Mesenchymal stem cell (in vitro differentiated cells and primary cell): ENCODE results near the gene TM2D3.

ENCODE experiments used
- DNase-seq: peaks from one replicate; pipeline ENCODE4 v3.0.0-alpha.2; 2013
- H2AFZ ChIP-seq: one replicate; pipeline ENCODE4 v1.6.1; 2013; ENCODE audit warnings: low read depth, mild to moderate bottlenecking, control low read depth, inconsistent platforms, low read length, moderate library complexity
- H2AK5ac ChIP-seq: 2 replicates; pipeline ENCODE4 v1.6.1; 2013; ENCODE audit warnings: low read length, moderate library complexity, mild to moderate bottlenecking, inconsistent platforms; ENCODE audit not compliant: severe bottlenecking
- H2BK120ac ChIP-seq: one replicate; pipeline ENCODE4 v1.6.1; 2013; ENCODE audit warnings: low read depth, mild to moderate bottlenecking, inconsistent platforms, low read length, moderate library complexity
- H2BK12ac ChIP-seq, 2 experiments: one replicate each; pipeline ENCODE4 v1.6.1; 2013; ENCODE audit warnings: inconsistent platforms in 2 of 2, low read length in 2 of 2, mild to moderate bottlenecking in 2 of 2, moderate library complexity in 2 of 2, control low read depth in 1 of 2
- H2BK15ac ChIP-seq: one replicate; pipeline ENCODE4 v1.6.1; 2013; ENCODE audit warnings: mild to moderate bottlenecking, low read depth, inconsistent platforms; ENCODE audit not compliant: poor library complexity, severe bottlenecking
- H2BK5ac ChIP-seq: 2 replicates; pipeline ENCODE4 v1.6.1; 2013; ENCODE audit warnings: low read depth, mild to moderate bottlenecking, low read length, control low read depth, inconsistent platforms; ENCODE audit not compliant: poor library complexity, severe bottlenecking
- H3K14ac ChIP-seq, 2 experiments: one replicate each; pipeline ENCODE4 v1.6.1; 2013; ENCODE audit warnings: inconsistent platforms in 2 of 2, low read length in 2 of 2, control low read depth in 1 of 2, mild to moderate bottlenecking in 1 of 2, moderate library complexity in 1 of 2
- H3K18ac ChIP-seq, 2 experiments: one replicate each; pipeline ENCODE4 v1.6.1; 2013; ENCODE audit warnings: inconsistent platforms in 2 of 2, low read length in 2 of 2, control low read depth in 1 of 2, low read depth in 1 of 2, mild to moderate bottlenecking in 1 of 2
- H3K23ac ChIP-seq, 2 experiments: one replicate each; pipeline ENCODE4 v1.6.1; 2013; ENCODE audit warnings: inconsistent platforms in 2 of 2, low read length in 2 of 2, mild to moderate bottlenecking in 2 of 2, moderate library complexity in 2 of 2, control low read depth in 1 of 2
- H3K27ac ChIP-seq: 2 replicates; pipeline ENCODE4 v1.5.1; 2013; ENCODE audit warnings: mild to moderate bottlenecking, moderate library complexity, low read length, control low read depth, inconsistent platforms; ENCODE audit not compliant: poor library complexity, severe bottlenecking
- H3K27me3 ChIP-seq, 2 experiments: 2 replicates each; pipeline versions ENCODE4 v1.6.1 to v1.7.0; 2013; ENCODE audit warnings: low read length in 2 of 2, mild to moderate bottlenecking in 2 of 2, moderate library complexity in 2 of 2, control low read depth in 1 of 2, inconsistent platforms in 1 of 2; ENCODE audit not compliant: control insufficient read depth in 1 of 2, insufficient read depth in 1 of 2
- H3K36me3 ChIP-seq, 2 experiments: 2 replicates each; pipeline versions ENCODE4 v1.6.1 to v1.7.0; 2013; ENCODE audit warnings: low read length in 2 of 2, control low read depth in 1 of 2, inconsistent platforms in 1 of 2, low read depth in 1 of 2, mild to moderate bottlenecking in 1 of 2; ENCODE audit not compliant: insufficient read depth in 2 of 2, control insufficient read depth in 1 of 2
- H3K4ac ChIP-seq, 2 experiments: one replicate each; pipeline ENCODE4 v1.6.1; 2013; ENCODE audit warnings: inconsistent platforms in 2 of 2, low read length in 2 of 2, mild to moderate bottlenecking in 2 of 2, moderate library complexity in 2 of 2, control low read depth in 1 of 2, low read depth in 1 of 2
- H3K4me1 ChIP-seq: 2 replicates; pipeline ENCODE4 v1.6.1; 2013; ENCODE audit warnings: low read depth, low read length, control low read depth; ENCODE audit not compliant: control insufficient read depth, insufficient read depth
- H3K4me2 ChIP-seq: 2 replicates; pipeline ENCODE4 v1.6.1; 2013; ENCODE audit warnings: low read length, mild to moderate bottlenecking, inconsistent platforms; ENCODE audit not compliant: poor library complexity, severe bottlenecking
- H3K4me3 ChIP-seq, 2 experiments: 2 replicates each; pipeline versions ENCODE4 v1.5.1 to v1.7.0; 2013; ENCODE audit warnings: low read length in 2 of 2, mild to moderate bottlenecking in 2 of 2, control low read depth in 1 of 2, low read depth in 1 of 2; ENCODE audit not compliant: insufficient read depth in 1 of 2
- H3K79me1 ChIP-seq: replicated peaks from 2 replicates; pipeline ENCODE4 v1.6.1; 2013; ENCODE audit warnings: mild to moderate bottlenecking, control low read depth, low read length, inconsistent platforms; ENCODE audit not compliant: poor library complexity, severe bottlenecking
- H3K9ac ChIP-seq: 2 replicates; pipeline ENCODE4 v1.7.0; 2013; ENCODE audit warnings: mild to moderate bottlenecking, low read length, moderate library complexity
- H3K9me3 ChIP-seq: 2 replicates; pipeline ENCODE4 v1.7.0; 2013; ENCODE audit warnings: mild to moderate bottlenecking, low read length; ENCODE audit not compliant: control insufficient read depth
- H4K8ac ChIP-seq: one replicate; pipeline ENCODE4 v1.6.1; 2013; ENCODE audit warnings: inconsistent platforms, mild to moderate bottlenecking, low read length, moderate library complexity
- H4K91ac ChIP-seq: one replicate; pipeline ENCODE4 v1.6.1; 2013; ENCODE audit warnings: mild to moderate bottlenecking, low read length, inconsistent platforms
- WGBS: methylation state at CpG from one replicate; pipeline ENCODE4 v1.1.7; 2013; ENCODE audit warnings: mixed read lengths; 5-methylcytosine and 5-hydroxymethylcytosine counted together

TM2D3 gene

GRCh38 chr15:101641129-101641764 lies 10.9 kb downstream of the TM2D3 start:
- H3K23ac ChIP-seq, result no peak overlapping the region
- peak overlapping the region; percentile 65 for H3K9ac ChIP-seq
- H3K4me2 ChIP-seq, result no peak overlapping the region
- H2BK5ac ChIP-seq, result no peak overlapping the region
- DNase-seq, result peak; percentile 84
- no peaks in the 10 kb centered on the region for H3K9me3 ChIP-seq
- H2AFZ ChIP-seq, result no peak overlapping the region
- 67% methylated on average over 3 of the region's 8 CpGs for WGBS
- no peak overlapping the region for H2BK12ac ChIP-seq
- H3K14ac ChIP-seq, result no peak overlapping the region
- H2BK120ac ChIP-seq, result no peak overlapping the region
- no peak overlapping the region for H2AK5ac ChIP-seq
- H4K8ac ChIP-seq, result no peak overlapping the region
- no peak overlapping the region for H3K4me3 ChIP-seq
- no peak overlapping the region for H3K4ac ChIP-seq
- H2BK15ac ChIP-seq, result no peak overlapping the region
- H3K36me3 ChIP-seq, result peaks cover 17 to 80% of the 10 kb centered on the region in 2 experiments
- H3K27ac ChIP-seq, result no peak overlapping the region
- no peaks in the 10 kb centered on the region for H3K27me3 ChIP-seq
- no peak overlapping the region for H3K18ac ChIP-seq
- H3K4me1 ChIP-seq, result peaks cover 1% of the 10 kb centered on the region
- H4K91ac ChIP-seq, result no peak overlapping the region
- peaks cover 25% of the 10 kb centered on the region for H3K79me1 ChIP-seq

GRCh38 chr15:101639667-101640066 lies 12.5 kb downstream of the TM2D3 start:
- H3K9me3 ChIP-seq, result no peaks in the 10 kb centered on the region
- H3K36me3 ChIP-seq, result peaks cover 15 to 67% of the 10 kb centered on the region in 2 experiments
- H3K14ac ChIP-seq, result no peak overlapping the region
- H3K79me1 ChIP-seq, result peaks cover 21% of the 10 kb centered on the region
- no peak overlapping the region for H3K18ac ChIP-seq
- no peak overlapping the region for H2BK12ac ChIP-seq
- H2AFZ ChIP-seq, result no peak overlapping the region
- no peak overlapping the region for H3K4ac ChIP-seq
- peaks cover 1% of the 10 kb centered on the region for H3K4me1 ChIP-seq
- H2BK120ac ChIP-seq, result no peak overlapping the region
- H3K27me3 ChIP-seq, result no peaks in the 10 kb centered on the region
- no peak overlapping the region for H2AK5ac ChIP-seq
- WGBS, result 90% methylated on average over 4 of the region's 4 CpGs
- H2BK5ac ChIP-seq, result no peak overlapping the region
- DNase-seq, result no peak
- no peak overlapping the region for H3K9ac ChIP-seq
- no peak overlapping the region for H3K4me3 ChIP-seq
- H3K27ac ChIP-seq, result no peak overlapping the region
- no peak overlapping the region for H3K23ac ChIP-seq
- no peak overlapping the region for H4K8ac ChIP-seq
- no peak overlapping the region for H3K4me2 ChIP-seq
- H2BK15ac ChIP-seq, result no peak overlapping the region
- H4K91ac ChIP-seq, result no peak overlapping the region

GRCh38 chr15:101637919-101638318 lies 14.3 kb downstream of the TM2D3 start:
- no peak overlapping the region for H3K4me3 ChIP-seq
- H3K4me1 ChIP-seq, result peaks cover 1% of the 10 kb centered on the region
- H3K36me3 ChIP-seq, result peaks cover 7 to 52% of the 10 kb centered on the region in 2 experiments
- no peak overlapping the region for H2BK12ac ChIP-seq
- H3K4ac ChIP-seq, result no peak overlapping the region
- no peak overlapping the region for H4K8ac ChIP-seq
- no peak overlapping the region for H2BK15ac ChIP-seq
- H2BK5ac ChIP-seq, result no peak overlapping the region
- peaks cover 13% of the 10 kb centered on the region for H3K79me1 ChIP-seq
- no peak overlapping the region for H2AK5ac ChIP-seq
- H3K27me3 ChIP-seq, result no peaks in the 10 kb centered on the region
- no peak overlapping the region for H3K4me2 ChIP-seq
- no peak overlapping the region for H3K23ac ChIP-seq
- H3K14ac ChIP-seq, result no peak overlapping the region
- no peak overlapping the region for H3K9ac ChIP-seq
- no peak overlapping the region for H3K27ac ChIP-seq
- 90% methylated on average over 3 of the region's 3 CpGs for WGBS
- H3K9me3 ChIP-seq, result no peaks in the 10 kb centered on the region
- H3K18ac ChIP-seq, result no peak overlapping the region
- DNase-seq, result no peak
- H2BK120ac ChIP-seq, result no peak overlapping the region
- H4K91ac ChIP-seq, result no peak overlapping the region
- no peak overlapping the region for H2AFZ ChIP-seq

GRCh38 chr15:101637516-101637915 lies 14.7 kb downstream of the TM2D3 start:
- H2BK12ac ChIP-seq, result no peak overlapping the region
- DNase-seq, result no peak
- no peaks in the 10 kb centered on the region for H3K9me3 ChIP-seq
- H3K14ac ChIP-seq, result no peak overlapping the region
- no peak overlapping the region for H2BK120ac ChIP-seq
- WGBS, result 65% methylated on average over 6 of the region's 6 CpGs
- H2BK15ac ChIP-seq, result no peak overlapping the region
- no peak overlapping the region for H3K4me3 ChIP-seq
- peaks cover 13% of the 10 kb centered on the region for H3K79me1 ChIP-seq
- H2AFZ ChIP-seq, result no peak overlapping the region
- H3K4me1 ChIP-seq, result peaks cover 1% of the 10 kb centered on the region
- no peak overlapping the region for H3K9ac ChIP-seq
- H2BK5ac ChIP-seq, result no peak overlapping the region
- H3K4me2 ChIP-seq, result no peak overlapping the region
- no peak overlapping the region for H4K8ac ChIP-seq
- no peak overlapping the region for H3K18ac ChIP-seq
- no peak overlapping the region for H2AK5ac ChIP-seq
- no peaks in the 10 kb centered on the region for H3K27me3 ChIP-seq
- no peak overlapping the region for H4K91ac ChIP-seq
- peaks cover 6 to 48% of the 10 kb centered on the region in 2 experiments for H3K36me3 ChIP-seq
- H3K23ac ChIP-seq, result no peak overlapping the region
- no peak overlapping the region for H3K4ac ChIP-seq
- H3K27ac ChIP-seq, result no peak overlapping the region
